Liver (tissue), 9 donors: ENCODE measurements around the gene ORC3. TPM values are rescaled to one million over a fixed set of nuclear protein-coding genes. Genes with fewer than 3 reads are reported as not detected.

Source experiments
- DNase-seq: peaks from one replicate; pipeline ENCODE4 v3.0.0-alpha.2; 2017; ENCODE audit warnings: low spot score
- H3K27ac ChIP-seq, 2 donors: one replicate each; pipeline ENCODE4 v1.7.0; 2013; ENCODE audit warnings: inconsistent platforms in 2 of 2, low read length in 2 of 2, control low read depth in 1 of 2, low read depth in 1 of 2, mild to moderate bottlenecking in 1 of 2
- H3K27me3 ChIP-seq, 4 donors: one replicate each; pipeline versions ENCODE4 v1.6.1 to v1.7.0; 2013; ENCODE audit warnings: low read length in 3 of 4, inconsistent platforms in 1 of 4, mild to moderate bottlenecking in 1 of 4, moderate library complexity in 1 of 4; ENCODE audit not compliant: control insufficient read depth in 4 of 4, insufficient read depth in 4 of 4
- H3K36me3 ChIP-seq, 4 donors: one replicate each; pipeline versions ENCODE4 v1.6.1 to v1.7.0; 2013; ENCODE audit warnings: low read length in 3 of 4, mild to moderate bottlenecking in 3 of 4, low read depth in 1 of 4, moderate library complexity in 1 of 4; ENCODE audit not compliant: control insufficient read depth in 4 of 4, insufficient read depth in 3 of 4
- H3K4me1 ChIP-seq, 4 donors: one replicate each; pipeline versions ENCODE4 v1.6.1 to v1.7.0; 2013; ENCODE audit warnings: low read length in 3 of 4, mild to moderate bottlenecking in 3 of 4, moderate library complexity in 1 of 4; ENCODE audit not compliant: control insufficient read depth in 4 of 4, insufficient read depth in 4 of 4
- H3K4me3 ChIP-seq, 3 donors: one replicate each; pipeline versions ENCODE4 v1.6.1 to v1.7.0; 2013; ENCODE audit warnings: low read length in 3 of 3, control low read depth in 1 of 3, low read depth in 1 of 3, mild to moderate bottlenecking in 1 of 3
- H3K9ac ChIP-seq, 2 donors: one replicate each; pipeline ENCODE4 v1.7.0; 2013; ENCODE audit warnings: low read length in 2 of 2, mild to moderate bottlenecking in 2 of 2, moderate library complexity in 2 of 2, control low read depth in 1 of 2, low read depth in 1 of 2
- H3K9me3 ChIP-seq, 4 donors: one replicate each; pipeline versions ENCODE4 v1.6.1 to v1.7.0; 2013; ENCODE audit warnings: low read length in 3 of 4; ENCODE audit not compliant: control insufficient read depth in 4 of 4
- ATF3 ChIP-seq: IDR thresholded peaks from 2 replicates; pipeline ENCODE4 v1.6.1; 2016; ENCODE audit warnings: antibody characterized with exemption
- EGR1 ChIP-seq, 2 donors: IDR thresholded peaks; 2 replicates each; pipeline ENCODE4 v1.6.1; 2016 to 2018; ENCODE audit warnings: antibody characterized with exemption in 2 of 2, low read depth in 2 of 2
- FOXA1 ChIP-seq: IDR thresholded peaks from 2 replicates; pipeline ENCODE4 v1.6.1; 2016; ENCODE audit warnings: antibody characterized with exemption
- FOXA2 ChIP-seq: IDR thresholded peaks from 2 replicates; pipeline ENCODE4 v1.6.1; 2016; ENCODE audit warnings: antibody characterized with exemption
- GABPA ChIP-seq, 2 donors: IDR thresholded peaks in 1 of 2; conservative IDR thresholded peaks in 1 of 2; 2 replicates each; pipeline ENCODE4 v1.6.1; 2016; ENCODE audit warnings: antibody characterized with exemption in 2 of 2, mild to moderate bottlenecking in 1 of 2, moderate library complexity in 1 of 2
- HNF4A ChIP-seq, 2 donors: conservative IDR thresholded peaks; 2 replicates each; pipeline ENCODE4 v1.6.1; 2016; ENCODE audit warnings: antibody characterized with exemption in 2 of 2, mild to moderate bottlenecking in 2 of 2
- HNF4G ChIP-seq: IDR thresholded peaks from 2 replicates; pipeline ENCODE4 v1.6.1; 2016; ENCODE audit warnings: antibody characterized with exemption
- JUND ChIP-seq, 2 donors: IDR thresholded peaks; 2 replicates each; pipeline ENCODE4 v1.6.1; 2016; ENCODE audit warnings: antibody characterized with exemption in 2 of 2
- NR2F2 ChIP-seq: IDR thresholded peaks from 2 replicates; pipeline ENCODE4 v1.6.1; 2016; ENCODE audit warnings: antibody characterized with exemption
- RAD21 ChIP-seq, 2 donors: IDR thresholded peaks; 2 replicates each; pipeline ENCODE4 v1.6.1; 2016; ENCODE audit warnings: antibody characterized with exemption in 2 of 2, mild to moderate bottlenecking in 2 of 2
- REST ChIP-seq: IDR thresholded peaks from 2 replicates; pipeline ENCODE4 v1.6.1; 2016; ENCODE audit warnings: antibody characterized with exemption, mild to moderate bottlenecking
- RXRA ChIP-seq, 2 donors: IDR thresholded peaks; 2 replicates each; pipeline ENCODE4 v1.6.1; 2017 to 2018; ENCODE audit warnings: antibody characterized with exemption in 2 of 2, mild to moderate bottlenecking in 1 of 2
- TAF1 ChIP-seq: conservative IDR thresholded peaks from 2 replicates; pipeline ENCODE4 v1.6.1; 2016; ENCODE audit warnings: antibody characterized with exemption, mild to moderate bottlenecking
- YY1 ChIP-seq: IDR thresholded peaks from 2 replicates; pipeline ENCODE4 v1.6.1; 2016; ENCODE audit warnings: antibody characterized with exemption, mild to moderate bottlenecking
- ZBTB33 ChIP-seq: IDR thresholded peaks from 2 replicates; pipeline ENCODE4 v1.6.1; 2016; ENCODE audit warnings: antibody characterized with exemption
- WGBS: extraction: QIAGEN DNeasy Blood & Tissue Kit; methylation state at CpG from one replicate; pipeline ENCODE4 v1.1.7; 2013; 5-methylcytosine and 5-hydroxymethylcytosine counted together
- polyA plus RNA-seq, 2 donors: library from polyadenylated mRNA; stranded (reverse) in 1 of 2; unstranded in 1 of 2; fragments of 200-250 nt in 1 of 2; fragments of >200 nt in 1 of 2; fragmentation: Nextera tagmentation in 1 of 2; extraction: Ambion mirVana in 1 of 2; gene quantifications; one replicate each; pipeline versions ENCODE4 v1.2.1 to v1.2.3, GENCODE V29; 2013 to 2015
- total RNA-seq, 2 donors: library from RNA; depleted of rRNA; stranded (reverse); fragments of >200 nt; gene quantifications; one replicate each; pipeline ENCODE4 v1.2.3, GENCODE V29; 2014
- TF ChIP-seq, protein P1 (sequence below): IDR thresholded peaks from 2 replicates; pipeline ENCODE4 v1.6.1; 2016; ENCODE audit warnings: antibody characterized with exemption
- TF ChIP-seq, protein P2 (sequence below): fragments of 150-350 bp; IDR thresholded peaks from 2 replicates; pipeline ENCODE4 v1.5.1; 2017; ENCODE audit warnings: improper control_type of control experiment, low read depth, low read length; ENCODE audit not compliant: missing input control
- donor health status: healthy.
- donor health status: healthy.
- donor health status: healthy.
- donor health status: healthy.
- donor health status: healthy.

ORC3 gene
- total and polyA plus RNA-seq, 4 donors: 5.2 to 14.5 (median 10.5) TPM

GRCh38 chr6:87653074-87653962 lies 63.4 kb downstream of the ORC3 start:
- DNase-seq: no peak
- 81% methylated on average over 3 of the region's 3 CpGs for WGBS
- Histone ChIP-seq H3K27me3 (no peaks in the 10 kb centered on the region), H3K27ac (no peak overlapping the region), H3K9ac (no peak overlapping the region), H3K4me1 (no peaks in the 10 kb centered on the region), H3K9me3 (no peaks in the 10 kb centered on the region), H3K36me3 (peaks cover 0 to 8% (median 4%) of the 10 kb centered on the region in 4 donors), H3K4me3 (no peak overlapping the region)
- TF ChIP-seq HNF4G: no peak
- TF ChIP-seq RAD21 (IDR thresholded peaks at IDR 0.05): no peak
- no peak for TF ChIP-seq REST
- TF ChIP-seq GABPA (IDR thresholded peaks at IDR 0.05 in 1 of 2, conservative IDR thresholded peaks at IDR 0.05 in 1 of 2): no peak
- TF ChIP-seq YY1: no peak
- no peak for TF ChIP-seq JUND (IDR thresholded peaks at IDR 0.05)
- no peak for TF ChIP-seq FOXA1
- no peak for TF ChIP-seq TAF1
- no peak for TF ChIP-seq ATF3
- TF ChIP-seq HNF4A (conservative IDR thresholded peaks at IDR 0.05): no peak
- TF ChIP-seq FOXA2: no peak
- TF ChIP-seq, protein P1, sequence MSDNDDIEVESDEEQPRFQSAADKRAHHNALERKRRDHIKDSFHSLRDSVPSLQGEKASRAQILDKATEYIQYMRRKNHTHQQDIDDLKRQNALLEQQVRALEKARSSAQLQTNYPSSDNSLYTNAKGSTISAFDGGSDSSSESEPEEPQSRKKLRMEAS: no peak
- TF ChIP-seq EGR1 (IDR thresholded peaks at IDR 0.05; ENCODE audit: low read depth in 2 of 2): no peak
- no peak for TF ChIP-seq NR2F2
- TF ChIP-seq ZBTB33: no peak
- TF ChIP-seq RXRA (IDR thresholded peaks at IDR 0.05): no peak
- TF ChIP-seq, protein P2, sequence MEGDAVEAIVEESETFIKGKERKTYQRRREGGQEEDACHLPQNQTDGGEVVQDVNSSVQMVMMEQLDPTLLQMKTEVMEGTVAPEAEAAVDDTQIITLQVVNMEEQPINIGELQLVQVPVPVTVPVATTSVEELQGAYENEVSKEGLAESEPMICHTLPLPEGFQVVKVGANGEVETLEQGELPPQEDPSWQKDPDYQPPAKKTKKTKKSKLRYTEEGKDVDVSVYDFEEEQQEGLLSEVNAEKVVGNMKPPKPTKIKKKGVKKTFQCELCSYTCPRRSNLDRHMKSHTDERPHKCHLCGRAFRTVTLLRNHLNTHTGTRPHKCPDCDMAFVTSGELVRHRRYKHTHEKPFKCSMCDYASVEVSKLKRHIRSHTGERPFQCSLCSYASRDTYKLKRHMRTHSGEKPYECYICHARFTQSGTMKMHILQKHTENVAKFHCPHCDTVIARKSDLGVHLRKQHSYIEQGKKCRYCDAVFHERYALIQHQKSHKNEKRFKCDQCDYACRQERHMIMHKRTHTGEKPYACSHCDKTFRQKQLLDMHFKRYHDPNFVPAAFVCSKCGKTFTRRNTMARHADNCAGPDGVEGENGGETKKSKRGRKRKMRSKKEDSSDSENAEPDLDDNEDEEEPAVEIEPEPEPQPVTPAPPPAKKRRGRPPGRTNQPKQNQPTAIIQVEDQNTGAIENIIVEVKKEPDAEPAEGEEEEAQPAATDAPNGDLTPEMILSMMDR: no peak
